ENCODE measurements around the gene DPT.
A peak's percentile ranks its signal among the peaks of the same experiment; 100 is the strongest.

DPT gene

DNA sequence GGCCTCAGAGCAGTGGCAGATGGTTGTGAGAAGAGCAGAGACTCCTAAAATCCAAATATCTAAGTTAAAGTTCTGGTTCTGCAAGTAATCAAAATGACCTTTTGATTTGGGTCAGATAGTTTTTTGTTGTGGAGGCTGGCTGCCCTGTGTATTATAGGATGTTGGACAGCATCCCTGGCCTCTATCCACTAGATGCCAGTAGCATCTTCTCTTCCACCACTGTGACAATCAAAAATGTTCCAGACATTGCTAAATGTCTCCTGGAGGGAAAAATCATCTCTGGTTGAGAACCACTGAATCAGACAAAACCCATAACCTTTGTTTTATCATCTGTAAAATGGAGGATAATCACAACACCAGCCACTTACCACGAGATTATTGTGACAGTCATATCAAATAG is 5.9 kb upstream of the DPT start:
- peak; percentile 10 for DNase-seq

GRCh38 chr1:168734271-168734670 is 5.3 kb upstream of the DPT start:
- DNase-seq, result no peak

- no peak for DNase-seq
Observed at GRCh38 chr1:168733241-168733640, 4.2 kb upstream of the DPT start.

DNA sequence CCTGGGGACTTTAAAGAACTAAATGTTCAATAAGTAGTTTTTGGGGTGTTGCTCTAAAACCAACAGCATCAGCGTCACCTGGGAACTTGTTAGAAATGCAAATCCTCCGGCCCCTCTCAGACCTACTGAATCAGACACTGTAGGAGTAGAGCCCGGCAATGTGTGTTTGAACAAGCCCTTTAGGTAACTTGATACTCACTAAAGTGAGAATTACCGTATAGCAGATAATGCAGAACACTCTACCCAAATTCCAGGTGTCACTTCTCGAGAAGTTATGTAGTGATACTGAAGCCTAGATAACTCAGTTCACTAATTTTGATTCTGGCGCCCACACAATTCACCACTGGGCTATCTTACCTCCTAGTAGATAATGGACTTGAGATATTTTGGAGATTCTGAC is 3.7 kb upstream of the DPT start:
- DNase-seq, result peak; percentile 75

GRCh38 chr1:168731244-168731953 is 2.4 kb upstream of the DPT start:
- DNase-seq, result no peak

DNA sequence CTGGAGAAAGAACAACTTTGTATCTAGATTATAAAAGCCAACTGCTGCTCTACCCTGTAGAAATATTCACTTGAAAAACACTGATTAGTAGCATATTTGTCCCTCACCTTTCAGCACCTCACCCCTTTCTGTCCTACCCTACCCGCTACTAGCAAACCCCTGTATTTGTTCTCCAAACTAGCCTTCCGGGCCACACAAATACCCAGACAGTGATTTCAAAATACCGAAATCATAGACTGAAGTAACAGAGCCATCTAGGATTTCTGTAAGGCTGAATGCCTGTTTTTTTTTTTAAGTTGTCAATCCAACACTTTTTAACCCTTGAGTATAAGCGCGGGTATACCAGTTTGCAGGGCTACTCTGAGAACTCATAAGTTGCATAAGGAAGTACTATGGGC is 398 bp upstream of the DPT start:
- no peak for DNase-seq

GRCh38 chr1:168726719-168727118 is 2.3 kb downstream of the DPT start:
- no peak for DNase-seq

DNA sequence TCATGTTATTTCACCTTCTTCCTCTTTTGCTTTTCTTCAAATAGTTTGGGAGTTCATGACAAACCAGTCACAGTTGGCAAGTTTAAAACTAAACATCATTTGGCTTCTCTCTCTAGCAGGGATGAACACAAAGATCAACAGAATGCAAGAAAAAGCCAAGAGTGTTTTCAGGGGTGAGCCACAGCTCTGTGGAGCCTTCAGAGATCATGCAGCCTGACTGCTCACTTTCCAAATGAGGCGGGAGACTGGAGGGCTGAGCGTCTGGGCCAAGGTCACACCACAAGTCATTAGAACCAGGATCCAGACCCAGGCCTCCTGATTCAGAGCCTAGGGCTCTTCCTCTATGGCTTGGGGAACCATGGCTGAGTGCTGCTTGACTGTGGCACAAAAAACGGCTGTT is 2.7 kb downstream of the DPT start:
- no peak for DNase-seq

- no peak for DNase-seq
Observed at GRCh38 chr1:168725831-168726230, 3.2 kb downstream of the DPT start.

DNA sequence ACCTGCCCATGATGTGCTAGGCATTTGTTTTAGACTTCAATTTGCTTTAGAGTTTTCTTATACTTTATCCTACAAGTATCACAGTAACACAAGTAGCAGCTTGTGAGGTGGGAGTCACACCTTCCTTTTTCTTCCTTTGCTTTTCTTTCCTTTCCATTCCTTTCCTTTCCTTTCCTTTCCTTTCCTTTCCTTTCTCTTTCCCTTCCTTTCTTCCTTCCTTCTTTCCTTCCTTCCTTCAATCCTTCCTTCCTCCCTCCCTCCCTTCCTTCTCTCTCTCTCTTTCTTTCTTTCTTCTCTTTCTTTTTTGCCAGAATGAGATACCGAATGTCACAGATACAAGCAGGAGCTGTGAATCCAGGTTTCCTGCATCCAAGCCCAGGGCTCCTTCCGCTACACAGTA is 3.9 kb downstream of the DPT start:
- DNase-seq, result no peak

GRCh38 chr1:168723000-168723399 is 6.0 kb downstream of the DPT start:
- DNase-seq, result no peak

- no peak for DNase-seq
Observed at GRCh38 chr1:168720839-168721238, 8.2 kb downstream of the DPT start.

DNA sequence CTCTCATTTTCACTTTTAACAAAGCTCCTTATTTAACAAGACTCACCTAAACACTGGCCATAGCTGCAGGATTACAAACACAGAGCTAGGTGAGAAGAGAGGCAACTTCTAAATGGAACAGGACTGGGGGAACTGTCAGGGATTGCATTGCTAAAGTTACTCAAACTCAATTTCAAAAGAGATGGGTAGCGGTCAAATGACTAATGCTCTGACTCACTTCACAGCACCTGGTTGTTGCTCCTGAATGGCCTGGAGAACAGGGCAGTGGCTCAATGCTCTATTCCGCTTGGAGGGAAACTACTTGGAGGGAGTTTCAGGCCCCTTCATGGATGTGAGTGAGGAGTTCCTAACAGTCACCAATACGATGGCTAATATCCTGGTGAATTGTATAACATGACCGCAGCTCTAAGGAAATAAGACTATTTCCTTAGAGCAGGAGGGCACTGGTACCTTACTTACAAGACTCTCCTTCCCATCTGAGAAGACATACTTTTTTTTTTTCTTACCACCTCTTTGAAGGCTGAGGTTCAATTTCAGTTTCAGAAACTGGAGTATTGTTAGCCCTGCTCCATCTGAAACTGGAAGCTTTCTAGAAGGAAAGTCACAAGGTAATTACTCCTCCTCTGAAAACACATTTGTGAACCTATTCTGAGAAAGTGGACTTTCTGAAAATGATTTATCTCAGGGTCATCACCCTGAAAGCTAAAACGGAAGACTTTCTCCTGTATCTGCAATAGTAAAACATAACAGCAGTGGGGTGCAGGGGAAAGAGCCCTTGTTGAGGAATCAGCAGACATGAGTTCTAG is 9.5 kb downstream of the DPT start:
- peak; percentile 64 for DNase-seq

GRCh38 chr1:168717906-168718891 is 10.8 kb downstream of the DPT start:
- no peak for DNase-seq

- no peak for DNase-seq
Observed at GRCh38 chr1:168714012-168714411, 15.0 kb downstream of the DPT start.

GRCh38 chr1:168709405-168710363 is 19.3 kb downstream of the DPT start:
- peak; percentile 76 for DNase-seq

- no peak for DNase-seq
Observed at GRCh38 chr1:168708698-168709404, 20.2 kb downstream of the DPT start.

- DNase-seq, result no peak
Observed at GRCh38 chr1:168706391-168706992, 22.5 kb downstream of the DPT start.

GRCh38 chr1:168700575-168701268 is 28.3 kb downstream of the DPT start:
- DNase-seq, result no peak

DNA sequence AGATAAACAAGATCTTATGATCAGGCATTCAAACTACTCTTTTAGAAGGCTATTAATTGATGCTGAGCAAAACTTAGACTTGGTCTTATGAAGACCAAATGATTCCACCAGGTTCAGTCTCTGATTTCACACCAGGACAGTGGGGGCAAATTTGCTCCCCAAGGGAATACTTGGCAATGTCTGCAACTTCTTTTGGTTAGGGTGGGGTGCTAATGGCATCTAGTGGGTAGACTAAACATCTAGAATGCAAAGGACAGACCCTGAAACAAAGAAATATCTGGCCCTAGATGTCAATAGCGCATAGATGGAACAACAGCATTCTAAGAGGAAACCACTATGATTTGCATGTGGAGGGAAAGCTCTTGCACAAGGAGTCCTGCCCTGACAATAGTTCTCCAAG is 30.6 kb downstream of the DPT start:
- no peak for DNase-seq
